NCI-H128 (cell line): ENCODE results near the gene OAT.

Experiments used
- DNase-seq: peaks from one replicate; lab custom pipeline; 2025; ENCODE audit not compliant: unreplicated experiment; lab: John Stamatoyannopoulos, UW

Gene OAT

DNA sequence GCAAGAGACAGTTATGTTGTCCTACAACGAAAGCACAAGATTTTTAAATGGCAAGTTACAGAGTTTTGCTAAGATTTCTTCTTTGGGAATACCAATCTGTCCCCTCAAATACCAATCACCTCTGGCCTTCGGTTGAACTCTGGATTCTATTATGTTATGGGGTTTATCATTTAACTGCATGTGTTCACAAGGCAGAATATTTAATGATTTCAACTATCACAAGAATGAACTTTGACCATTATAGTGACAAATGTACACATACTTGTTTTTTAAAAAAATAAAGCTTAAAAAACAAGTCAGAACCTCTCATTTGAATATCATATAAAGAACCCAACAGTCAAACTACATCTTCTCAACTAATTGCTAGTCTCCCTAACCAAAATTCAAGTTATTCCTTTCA is 11.3 kb downstream of the OAT start:
- DNase-seq, result no peak

DNA sequence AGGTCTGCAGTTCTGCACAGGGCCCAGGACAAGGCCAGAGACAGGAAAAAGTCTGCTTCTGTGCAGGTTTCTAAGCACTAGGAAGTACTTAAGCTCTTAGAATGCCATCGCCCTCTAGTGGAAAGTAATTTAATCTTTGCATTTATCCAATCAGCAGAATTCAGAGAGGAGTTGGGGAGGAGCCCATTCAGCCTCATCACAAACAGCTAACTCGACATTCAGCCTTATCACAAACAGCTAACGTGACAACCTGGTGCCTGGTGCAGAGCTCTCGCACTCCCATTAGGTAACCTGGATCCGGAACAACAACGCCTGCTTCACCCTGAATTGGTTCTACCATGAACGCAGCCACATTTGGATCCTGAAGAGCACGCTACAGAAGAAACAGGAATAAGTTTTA is 15.2 kb downstream of the OAT start:
- peak; percentile 37 for DNase-seq

DNA sequence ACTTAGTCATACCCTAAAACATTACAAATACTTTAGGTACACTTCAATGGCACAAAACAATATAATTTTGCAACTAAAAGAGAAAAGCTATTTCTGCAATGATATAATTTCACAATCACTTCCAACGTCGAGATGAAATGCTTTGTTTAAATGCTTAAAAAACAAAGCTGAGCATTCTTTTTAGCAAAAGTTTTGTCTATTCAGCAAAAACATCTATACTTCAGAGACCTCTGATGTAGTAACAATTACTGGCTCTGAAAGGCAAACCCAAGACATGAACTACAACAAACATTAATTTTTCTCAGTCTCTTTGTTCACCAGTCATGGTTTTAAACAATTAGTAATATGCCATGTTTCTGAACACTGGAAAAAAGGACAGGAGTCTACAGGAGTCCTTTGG is 16.4 kb downstream of the OAT start:
- no peak for DNase-seq

DNA sequence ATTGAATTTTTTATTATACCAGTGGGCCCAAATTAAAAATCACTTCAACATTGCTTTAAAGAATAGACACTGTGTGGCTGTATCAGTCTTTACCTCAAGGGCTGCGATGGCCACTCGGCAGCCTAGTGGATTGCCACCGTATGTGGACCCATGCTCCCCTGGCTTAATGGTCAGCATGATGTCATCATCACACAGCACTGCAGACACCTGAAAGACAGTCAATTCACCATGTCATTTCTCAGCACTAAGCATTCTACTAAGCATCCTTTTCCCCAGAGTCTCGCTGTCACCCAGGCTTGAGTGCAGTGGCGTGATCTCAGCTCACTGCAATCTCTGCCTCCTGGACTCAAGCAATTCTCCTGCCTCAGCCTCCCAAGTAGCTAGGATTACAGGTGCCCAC is 17.1 kb downstream of the OAT start:
- no peak for DNase-seq

DNA sequence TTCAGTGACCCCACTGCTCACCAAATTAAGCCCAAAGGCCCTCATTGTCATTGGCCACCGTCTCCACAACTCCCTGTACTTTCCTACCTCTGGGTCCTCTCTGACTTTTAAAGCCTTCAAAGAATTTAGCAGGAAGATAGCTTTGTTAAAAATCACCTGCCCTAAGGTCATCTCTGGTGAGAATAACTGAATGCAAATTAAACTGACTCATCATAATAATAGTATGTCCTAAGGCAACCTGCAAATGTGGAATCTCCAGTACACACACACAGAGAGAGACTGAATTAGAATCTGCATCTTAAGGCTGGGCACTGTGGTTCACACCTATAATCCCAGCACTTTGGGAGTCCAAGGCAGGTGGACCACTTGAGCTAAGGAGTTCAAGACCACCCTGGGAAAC is 24.1 kb downstream of the OAT start:
- DNase-seq, result no peak

DNA sequence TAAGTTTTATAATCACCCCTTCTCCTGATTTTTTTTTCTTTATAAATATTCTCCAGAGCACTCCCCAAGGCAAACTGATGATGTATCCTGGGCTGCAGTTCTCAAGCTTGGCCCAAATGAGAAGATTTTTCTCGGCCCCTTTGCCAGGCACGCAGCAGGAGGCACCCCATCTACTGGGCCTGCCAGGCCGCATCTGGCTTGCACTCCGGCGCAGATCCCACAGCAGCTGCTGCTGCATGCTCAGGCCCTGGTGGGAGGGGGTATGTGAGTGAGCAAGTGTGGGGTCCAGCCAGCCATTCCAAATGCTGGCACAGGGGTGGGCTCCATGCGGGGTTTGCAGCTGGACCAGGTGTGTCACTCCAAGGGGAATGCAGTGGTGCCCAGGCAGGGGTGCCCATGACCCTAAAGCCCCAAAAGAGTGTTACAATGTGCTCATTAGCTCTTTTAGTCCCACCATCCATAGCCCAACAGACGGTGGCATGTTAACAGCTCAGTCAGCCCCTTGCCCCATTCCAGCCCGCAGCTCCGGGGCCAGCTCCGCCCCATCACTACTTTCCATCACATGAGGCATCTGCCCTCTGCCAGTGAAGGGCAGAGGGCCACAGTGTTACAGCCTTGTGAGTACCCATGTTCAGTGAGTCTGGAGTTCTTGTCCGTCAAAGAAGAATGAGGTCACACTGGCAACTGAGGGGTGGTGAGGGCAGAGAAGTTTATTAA is 25.9 kb downstream of the OAT start:
- no peak for DNase-seq

DNA sequence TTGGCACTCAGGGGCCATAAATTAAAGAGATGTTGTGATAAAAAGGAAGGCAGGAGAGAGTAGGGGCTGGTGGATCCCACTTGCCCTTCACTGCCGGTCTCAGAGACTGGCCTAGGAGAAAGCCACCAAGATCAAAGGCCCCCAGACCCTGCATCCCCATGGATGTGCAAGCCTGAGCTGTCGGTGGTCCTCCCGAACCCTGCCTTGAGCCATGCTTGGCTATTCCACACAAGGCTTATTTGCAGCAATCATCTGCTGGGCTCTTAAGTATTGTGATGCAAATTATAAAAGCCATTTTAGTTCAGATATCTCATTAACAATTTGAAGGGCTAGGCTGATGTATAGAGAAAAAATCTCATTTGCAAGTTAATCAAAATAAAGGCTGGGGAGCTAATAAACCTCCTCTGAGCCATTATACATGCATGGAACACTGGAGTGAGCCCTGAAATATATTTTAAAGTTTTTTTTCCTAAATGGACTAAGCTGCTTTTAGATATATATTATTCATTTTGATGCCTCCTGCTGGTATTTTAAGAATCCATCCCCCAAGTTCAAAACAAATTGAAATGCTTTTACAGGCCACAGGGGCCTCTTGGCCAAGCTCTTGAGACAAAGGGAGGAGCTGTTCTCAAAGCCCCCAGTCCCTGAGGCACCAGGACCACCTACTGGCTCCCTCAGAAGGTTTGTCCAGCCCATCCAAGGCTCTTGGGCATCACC is 28.1 kb downstream of the OAT start:
- DNase-seq, result no peak

DNA sequence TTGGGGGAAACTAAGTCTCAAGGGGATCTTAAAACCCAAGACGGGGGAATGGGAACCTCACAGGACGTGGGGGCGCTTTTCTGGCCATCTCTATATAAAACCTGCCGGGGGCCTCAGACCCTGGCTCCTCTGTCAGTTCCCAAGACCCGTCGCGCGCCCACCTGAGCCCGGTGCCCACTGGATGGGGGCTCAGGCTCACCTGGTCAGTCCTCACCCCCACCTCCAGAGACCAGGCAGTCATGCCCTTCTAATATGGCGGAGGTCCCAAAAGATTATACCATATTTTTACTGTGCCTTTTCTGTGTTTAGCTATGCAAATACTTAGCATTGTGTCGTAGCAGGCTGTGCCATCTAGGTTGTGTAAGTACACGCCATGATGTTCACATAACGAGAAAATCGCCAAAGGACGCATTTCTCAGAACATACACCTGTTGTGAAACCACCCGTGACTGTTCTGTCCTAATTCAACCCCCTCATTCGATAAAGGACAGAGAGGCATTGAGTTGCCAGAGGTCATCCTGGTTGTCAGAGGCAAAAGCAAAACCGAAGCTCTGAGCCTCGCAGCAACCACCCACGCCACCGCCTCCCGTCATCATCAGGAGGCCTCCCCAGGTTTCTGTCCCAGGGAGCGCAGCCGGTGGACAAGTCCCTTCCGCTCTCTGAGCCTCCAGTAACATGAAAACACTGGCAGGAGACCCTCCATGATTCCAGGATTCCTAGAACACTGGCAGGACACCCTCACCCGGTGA is 28.9 kb downstream of the OAT start:
- no peak for DNase-seq

DNA sequence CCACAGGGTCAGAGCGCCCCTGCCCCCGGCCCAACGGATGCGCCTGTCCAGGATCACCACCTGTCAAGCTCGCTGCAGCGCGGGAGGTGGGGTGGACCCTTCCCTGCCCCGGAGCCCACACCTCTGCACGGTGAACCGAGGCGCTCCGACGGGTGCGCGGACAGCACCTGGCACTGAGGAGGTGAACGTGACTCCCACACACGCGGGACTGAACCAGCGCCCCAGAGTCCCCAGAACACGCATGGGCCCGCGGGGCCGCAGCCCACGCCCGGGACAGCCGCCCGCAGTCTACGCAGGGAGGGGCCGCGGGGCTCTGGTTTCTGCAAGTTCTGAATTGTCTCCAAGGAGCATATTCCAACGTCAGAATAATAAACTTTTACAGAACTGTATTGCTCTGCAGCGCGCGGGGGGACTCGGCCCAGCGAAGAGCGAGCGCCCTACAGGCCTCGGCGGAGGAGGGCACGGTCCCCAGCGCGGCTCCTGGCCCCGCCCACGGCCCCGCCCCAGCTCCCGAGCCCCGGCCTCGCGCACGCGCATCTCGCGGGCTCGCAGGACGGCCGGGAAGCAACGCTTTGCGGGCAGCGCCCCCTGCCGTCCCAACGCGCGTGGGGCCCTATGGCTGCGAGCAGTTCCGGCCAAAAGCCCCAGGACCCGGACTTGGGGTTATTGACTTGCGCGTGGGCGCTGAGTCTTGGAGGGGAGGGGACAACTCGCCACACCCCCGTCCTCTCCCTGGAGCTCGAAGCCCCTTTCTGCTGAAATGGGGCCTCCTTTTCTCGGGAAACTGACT is 29.7 kb downstream of the OAT start:
- peak; percentile 32 for DNase-seq

DNA sequence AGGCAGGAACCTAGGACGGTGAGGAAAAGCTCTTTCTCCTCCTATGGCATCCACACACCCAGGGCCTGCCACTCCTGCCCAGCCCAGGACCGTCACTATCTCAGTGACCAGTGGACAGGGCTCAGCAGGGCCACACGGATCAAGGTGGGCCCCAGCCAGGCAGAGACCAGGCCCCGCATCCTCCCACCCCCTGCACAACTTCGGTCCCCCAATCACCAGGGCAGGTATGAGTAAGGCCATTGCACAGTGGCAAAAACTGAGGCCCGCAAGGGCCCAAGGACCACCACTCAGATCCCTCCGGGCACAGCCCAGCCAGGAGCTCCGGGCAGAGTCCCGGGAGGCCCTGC is 30.3 kb downstream of the OAT start:
- DNase-seq, result no peak

DNA sequence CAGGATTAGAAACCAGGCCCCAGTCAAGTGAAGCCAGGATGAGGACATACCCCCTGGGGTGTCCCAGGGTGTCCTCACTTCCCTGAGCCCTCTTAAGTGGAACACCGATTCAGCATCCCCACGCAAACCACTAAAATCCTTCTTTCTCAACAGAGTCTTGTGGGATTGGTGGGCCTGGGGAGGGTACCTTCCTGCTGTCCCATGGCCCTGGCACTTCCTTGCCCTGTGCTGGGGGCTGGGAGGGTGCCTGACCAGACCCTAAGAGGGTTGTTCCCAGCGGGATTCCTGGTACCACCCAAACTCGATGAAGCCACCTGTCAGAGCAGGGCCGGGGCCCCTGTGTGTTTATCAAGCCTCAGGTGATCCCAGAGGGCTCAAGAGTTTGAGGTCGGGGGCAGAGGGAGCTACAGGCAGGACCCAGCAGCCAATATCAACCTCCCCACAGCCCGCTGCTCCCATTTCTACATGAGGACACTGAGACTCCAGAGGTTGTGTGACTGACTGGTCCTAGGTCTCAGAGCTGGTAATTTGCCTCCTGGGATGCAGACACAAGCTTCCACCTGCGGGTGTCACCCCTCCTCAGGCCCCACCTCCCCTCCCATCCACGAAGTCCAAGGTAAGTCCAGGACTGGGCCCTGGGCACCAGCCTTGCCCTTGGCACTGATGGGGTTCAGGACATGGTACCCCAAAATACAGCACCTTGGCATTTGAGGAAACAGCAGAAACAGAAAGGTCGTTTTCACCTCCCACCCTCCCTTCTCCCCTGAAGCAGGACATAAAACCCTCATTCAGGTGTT is 31.4 kb downstream of the OAT start:
- no peak for DNase-seq

DNA sequence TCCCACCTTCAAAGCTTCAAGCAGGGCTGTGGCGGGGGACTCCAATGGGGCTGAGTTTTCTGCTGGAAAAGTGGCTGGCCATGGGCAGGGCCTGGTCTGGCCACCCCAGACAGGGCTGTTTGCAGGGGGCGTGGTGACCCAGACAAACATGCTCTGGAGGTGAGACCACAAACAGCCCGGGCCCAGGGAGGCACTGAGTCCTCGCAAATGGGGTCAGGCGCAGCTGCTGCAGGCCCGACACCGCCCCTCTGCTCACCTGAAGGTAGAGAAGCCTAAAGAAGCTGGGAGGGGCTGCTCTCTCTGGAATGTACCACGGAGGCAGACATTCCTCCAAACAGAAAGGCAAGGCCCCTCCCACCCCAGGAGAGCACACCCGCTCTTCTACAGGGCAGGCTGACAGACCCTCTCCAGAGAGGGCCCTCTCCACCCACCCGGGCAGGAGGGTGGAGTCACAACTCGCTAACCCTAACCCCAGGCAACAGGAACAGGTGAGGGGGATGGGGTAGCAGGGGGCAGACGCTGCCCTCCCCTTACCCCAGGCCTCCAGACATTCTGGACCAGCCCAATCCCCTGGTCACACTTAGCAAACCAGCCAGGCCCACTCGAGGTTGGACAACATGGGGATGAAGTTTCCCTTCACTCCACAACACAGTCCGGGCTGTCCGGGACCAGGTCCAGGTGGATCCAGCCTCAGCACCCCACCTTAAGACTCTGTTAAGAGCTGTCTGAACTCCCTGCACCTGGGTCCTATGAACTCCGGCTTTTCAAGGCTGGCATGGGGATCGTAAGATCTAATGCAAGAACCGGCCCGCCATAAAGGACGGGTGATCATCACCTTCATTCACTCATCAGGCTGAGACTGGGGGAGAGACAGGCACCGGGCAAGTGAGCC is 32.3 kb downstream of the OAT start:
- no peak for DNase-seq

DNA sequence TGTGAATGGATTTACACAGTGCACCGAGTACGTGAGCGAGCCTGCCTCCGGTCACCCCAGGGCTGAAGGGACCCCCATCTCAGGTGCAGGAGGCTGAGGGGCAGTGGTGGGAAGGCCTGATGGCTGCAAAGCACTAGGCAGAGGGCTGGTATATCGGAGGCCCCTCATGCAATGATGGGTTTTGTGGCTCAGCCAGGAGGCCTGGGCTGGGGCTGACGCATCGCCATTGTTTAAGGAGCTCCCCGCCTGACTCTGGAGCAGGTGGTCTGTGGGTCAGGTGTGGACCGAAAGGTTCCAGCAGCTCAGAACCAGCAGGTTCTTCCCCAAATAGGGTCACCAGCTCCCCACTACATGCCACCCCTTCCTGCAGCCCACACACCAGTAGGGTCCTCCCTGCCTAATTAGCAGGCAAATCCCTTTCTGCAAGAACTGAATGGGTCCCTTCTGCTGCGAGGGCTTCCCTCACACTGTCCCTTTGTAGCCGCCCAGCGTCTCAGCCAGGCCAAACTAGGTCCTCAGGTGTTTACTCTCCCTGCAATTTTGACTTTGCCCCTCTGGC is 33.0 kb downstream of the OAT start:
- DNase-seq, result no peak

DNA sequence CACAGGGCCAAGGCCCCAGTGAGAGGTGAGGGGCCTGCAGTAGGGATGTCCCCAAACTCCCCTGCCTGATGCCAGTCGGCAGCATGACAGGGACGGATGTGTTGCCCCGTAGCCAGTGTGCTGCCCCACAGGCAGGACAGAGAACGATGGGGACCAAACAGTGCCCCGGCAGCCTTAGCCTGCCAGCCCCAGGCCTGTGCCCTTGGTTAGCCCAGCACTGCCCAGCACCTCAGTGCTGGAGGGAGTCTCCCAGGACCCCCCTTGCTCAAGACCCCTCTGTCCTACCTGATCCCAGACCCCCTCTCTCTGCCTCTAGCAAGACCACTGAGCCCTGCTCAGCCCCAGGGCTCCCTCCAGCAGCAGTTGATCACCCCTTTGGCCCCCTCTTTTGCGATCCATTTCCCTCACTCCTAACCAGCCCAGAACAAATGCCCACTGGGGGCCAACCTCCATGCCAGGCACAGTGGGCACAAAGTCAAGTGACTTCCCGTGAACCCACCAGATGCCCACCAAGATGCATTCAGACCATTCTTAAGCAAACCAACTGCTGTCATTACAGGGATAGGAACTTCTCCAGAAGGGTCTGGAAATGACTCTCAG is 34.0 kb downstream of the OAT start:
- no peak for DNase-seq

DNA sequence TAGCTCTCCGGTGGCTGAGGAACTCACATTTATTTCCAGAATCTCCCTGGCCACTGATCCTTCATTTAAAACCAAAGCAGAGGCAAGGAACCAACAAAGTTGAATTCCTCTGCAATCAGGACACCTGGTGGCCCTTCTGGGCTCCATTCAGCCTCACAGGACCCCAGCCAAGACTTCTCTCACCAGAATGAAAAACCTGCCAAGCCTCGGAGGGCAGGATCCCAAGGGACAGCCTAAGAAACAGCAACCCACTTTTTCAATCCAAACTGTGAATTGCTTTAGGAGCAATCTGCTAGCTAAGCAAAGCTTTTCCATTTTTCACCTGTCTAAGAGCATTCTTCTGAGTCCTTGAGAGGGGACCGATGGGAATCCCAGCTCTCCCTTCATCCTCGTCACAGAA is 34.6 kb downstream of the OAT start:
- no peak for DNase-seq

DNA sequence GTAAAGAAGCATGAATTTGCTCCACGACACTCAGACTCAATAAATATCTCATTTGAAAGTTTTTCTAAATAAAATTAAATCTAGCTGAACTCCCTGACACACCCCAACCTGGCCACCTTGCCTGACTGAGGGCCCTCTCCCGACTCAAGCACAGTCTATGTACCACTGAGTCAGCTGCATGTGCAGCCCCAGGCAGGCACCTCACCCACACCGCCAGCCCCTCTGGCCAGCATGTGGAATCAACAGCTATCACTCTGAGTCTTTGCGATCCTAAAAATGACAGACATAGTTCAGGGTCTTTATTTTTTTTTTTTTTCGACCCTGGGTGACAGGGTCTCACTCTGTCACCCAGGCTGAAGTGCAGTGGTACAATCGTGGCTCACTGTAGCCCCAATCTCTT is 35.2 kb downstream of the OAT start:
- no peak for DNase-seq

DNA sequence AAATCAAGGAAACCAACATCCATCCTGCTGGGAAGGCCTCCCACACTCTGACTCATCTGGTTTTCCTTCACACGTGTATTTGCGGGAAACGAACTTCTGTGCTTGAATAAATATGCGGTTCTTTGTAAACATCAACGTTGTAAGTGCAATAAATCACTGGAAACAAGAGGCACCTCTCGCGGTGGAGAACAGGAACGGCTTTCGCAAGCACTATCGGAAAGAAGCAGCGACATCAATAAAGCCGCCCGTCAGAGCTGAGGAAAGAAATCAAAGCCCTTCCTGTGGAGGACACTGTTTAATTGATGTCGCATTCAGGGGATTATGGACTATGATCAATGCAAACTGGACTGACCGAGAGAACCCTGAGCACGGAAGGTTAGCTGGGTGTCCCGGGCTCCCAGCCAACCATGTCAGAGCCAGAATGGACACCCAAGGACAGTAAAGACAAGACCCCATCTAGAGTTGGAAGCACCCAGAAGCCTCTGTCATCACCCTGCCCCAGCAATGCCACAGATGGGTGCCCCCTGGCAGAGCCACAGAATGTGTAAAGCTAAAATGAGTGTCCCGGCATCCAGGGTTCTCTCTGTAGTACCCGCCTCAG is 37.6 kb downstream of the OAT start:
- no peak for DNase-seq

DNA sequence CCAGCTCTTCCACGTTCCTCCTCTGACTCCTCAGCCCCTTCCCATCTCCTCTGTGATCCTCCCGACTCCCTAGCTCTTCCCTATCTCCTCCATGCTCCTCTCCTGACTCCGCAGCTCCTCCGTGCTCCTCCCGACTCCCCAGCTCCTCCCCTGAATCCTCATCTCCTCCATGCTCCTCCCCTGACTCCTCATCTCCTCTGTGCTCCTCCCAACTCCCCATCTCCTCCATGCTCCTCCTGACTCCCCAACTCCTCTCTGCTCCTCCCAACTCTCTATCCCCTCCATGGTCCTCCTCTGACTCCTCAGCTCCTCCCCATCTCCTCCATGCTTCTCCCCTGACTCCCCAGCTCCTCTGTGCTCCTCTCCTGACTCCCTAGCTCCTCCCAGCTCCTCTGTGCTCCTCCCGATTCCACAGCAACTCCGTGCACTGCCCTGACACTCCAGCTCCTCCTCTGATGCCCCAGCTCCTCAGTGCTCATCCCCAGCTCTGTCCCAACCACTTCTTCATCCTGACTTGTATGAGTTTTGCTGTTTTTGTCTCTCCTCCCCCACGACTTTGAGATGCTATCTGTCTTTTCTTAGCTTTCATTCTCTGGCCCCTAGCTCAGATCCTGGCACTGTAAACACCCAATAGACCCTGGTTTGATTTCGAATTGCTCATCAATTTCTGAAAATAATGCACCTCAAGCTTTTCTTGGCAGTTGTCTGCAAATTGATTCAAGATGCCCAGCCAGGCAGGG is 38.3 kb downstream of the OAT start:
- no peak for DNase-seq
